WERI-Rb-1 (cell line): ENCODE measurements around the gene PRTG.

Experiments
- DNase-seq: peaks from one replicate; pipeline ENCODE4 v3.0.0-alpha.2; 2020
- H3K27ac ChIP-seq: fragments of 250-450 bp; sonication (Bioruptor Pico); 2 replicates; pipeline ENCODE4 v1.5.1; 2020; ENCODE audit warnings: mild to moderate bottlenecking, moderate library complexity
- H3K27me3 ChIP-seq: fragments of 250-450 bp; sonication (Bioruptor Pico); 2 replicates; pipeline ENCODE4 v1.5.1; 2021; ENCODE audit warnings: mild to moderate bottlenecking, low read depth, moderate library complexity; ENCODE audit not compliant: insufficient read depth, severe bottlenecking
- H3K36me3 ChIP-seq: fragments of 250-450 bp; sonication (Bioruptor Pico); 2 replicates; pipeline ENCODE4 v1.5.1; 2020; ENCODE audit warnings: mild to moderate bottlenecking, moderate library complexity
- H3K4me3 ChIP-seq: 2 replicates; pipeline ENCODE4 v1.5.1; 2011; ENCODE audit warnings: low read depth, mild to moderate bottlenecking, control low read depth, low read length
- H3K9me3 ChIP-seq: fragments of 250-450 bp; sonication (Bioruptor Pico); 2 replicates; pipeline ENCODE4 v1.5.1; 2021; ENCODE audit warnings: mild to moderate bottlenecking, moderate library complexity; ENCODE audit not compliant: severe bottlenecking
- TF ChIP-seq, protein P1 (sequence below): IDR thresholded peaks from 2 replicates; pipeline ENCODE4 v1.5.1; 2011; ENCODE audit warnings: low read depth, mild to moderate bottlenecking, control low read depth, inconsistent platforms, low read length

Gene PRTG

DNA sequence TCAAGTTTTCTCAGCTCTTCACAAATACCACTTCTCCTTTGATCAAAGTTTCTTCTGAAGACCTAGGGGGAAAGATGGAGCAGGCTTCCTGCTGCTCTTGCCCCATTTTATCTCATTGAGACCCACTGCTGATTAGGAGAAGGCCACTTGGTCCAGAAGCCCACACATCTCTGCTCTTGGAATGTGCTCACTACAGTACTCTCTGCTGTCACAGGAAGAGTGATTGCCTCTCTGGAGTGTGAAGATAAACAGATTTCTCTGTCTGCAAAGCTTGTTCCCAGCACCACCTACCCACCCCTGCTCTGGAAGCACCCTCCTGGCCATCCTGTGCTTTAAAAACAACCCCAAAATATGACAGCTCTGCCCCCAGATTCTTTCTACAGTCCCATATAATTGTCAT is 41.3 kb upstream of the PRTG start:
- H3K36me3 ChIP-seq, result no peaks in the 10 kb centered on the region
- no peaks in the 10 kb centered on the region for H3K27me3 ChIP-seq
- H3K9me3 ChIP-seq, result no peaks in the 10 kb centered on the region
- DNase-seq, result no peak
- no peak overlapping the region for H3K27ac ChIP-seq
- no peak overlapping the region for H3K4me3 ChIP-seq
- TF ChIP-seq, protein P1, sequence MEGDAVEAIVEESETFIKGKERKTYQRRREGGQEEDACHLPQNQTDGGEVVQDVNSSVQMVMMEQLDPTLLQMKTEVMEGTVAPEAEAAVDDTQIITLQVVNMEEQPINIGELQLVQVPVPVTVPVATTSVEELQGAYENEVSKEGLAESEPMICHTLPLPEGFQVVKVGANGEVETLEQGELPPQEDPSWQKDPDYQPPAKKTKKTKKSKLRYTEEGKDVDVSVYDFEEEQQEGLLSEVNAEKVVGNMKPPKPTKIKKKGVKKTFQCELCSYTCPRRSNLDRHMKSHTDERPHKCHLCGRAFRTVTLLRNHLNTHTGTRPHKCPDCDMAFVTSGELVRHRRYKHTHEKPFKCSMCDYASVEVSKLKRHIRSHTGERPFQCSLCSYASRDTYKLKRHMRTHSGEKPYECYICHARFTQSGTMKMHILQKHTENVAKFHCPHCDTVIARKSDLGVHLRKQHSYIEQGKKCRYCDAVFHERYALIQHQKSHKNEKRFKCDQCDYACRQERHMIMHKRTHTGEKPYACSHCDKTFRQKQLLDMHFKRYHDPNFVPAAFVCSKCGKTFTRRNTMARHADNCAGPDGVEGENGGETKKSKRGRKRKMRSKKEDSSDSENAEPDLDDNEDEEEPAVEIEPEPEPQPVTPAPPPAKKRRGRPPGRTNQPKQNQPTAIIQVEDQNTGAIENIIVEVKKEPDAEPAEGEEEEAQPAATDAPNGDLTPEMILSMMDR, result no peak

DNA sequence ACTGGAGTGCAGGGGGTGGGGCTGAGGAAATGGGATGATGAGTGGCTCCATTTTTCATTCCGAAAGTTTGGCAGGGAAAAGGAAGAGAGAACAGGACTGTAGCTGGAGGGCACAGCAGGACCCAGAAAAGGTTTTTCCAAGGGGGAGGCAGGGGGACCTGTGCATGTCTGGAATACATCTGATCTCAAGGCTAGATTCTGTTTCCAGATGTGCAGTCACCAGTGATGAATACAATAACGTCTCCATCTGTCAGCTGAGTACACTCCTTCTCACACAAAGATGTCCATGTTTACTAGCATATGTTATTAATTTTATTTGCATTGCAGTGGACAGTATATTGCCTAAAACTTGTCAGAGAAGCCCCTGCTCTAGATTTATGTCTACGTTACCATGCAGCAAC is 39.9 kb upstream of the PRTG start:
- no peak for DNase-seq
- Histone ChIP-seq H3K27ac (no peak overlapping the region), H3K4me3 (no peak overlapping the region), H3K9me3 (no peaks in the 10 kb centered on the region), H3K36me3 (no peaks in the 10 kb centered on the region), H3K27me3 (no peaks in the 10 kb centered on the region)
- TF ChIP-seq, protein P1, result no peak

DNA sequence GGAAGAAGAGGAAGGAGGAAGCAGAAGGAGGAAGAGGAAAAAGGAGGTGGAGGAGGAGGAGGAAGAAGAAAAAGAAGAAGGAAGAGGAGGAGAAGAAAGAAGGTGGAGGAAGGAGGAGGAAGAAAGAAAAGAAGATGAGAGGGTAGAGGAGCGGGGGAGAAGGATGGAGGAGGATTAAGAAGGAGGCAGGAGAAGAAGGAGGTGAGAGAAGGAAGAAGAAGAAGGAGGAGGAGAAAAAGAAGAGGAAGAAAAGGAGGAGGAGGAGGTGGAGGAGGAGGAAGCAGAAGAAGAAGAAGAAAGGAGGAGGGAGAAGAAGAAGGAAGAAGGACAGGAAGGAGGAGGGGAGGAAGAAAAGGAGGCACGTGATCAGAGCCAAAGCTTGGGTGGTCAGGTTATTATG is 37.3 kb upstream of the PRTG start:
- DNase-seq, result no peak
- TF ChIP-seq, protein P1, result no peak
- Histone ChIP-seq H3K27me3 (no peaks in the 10 kb centered on the region), H3K27ac (no peak overlapping the region), H3K36me3 (no peaks in the 10 kb centered on the region), H3K4me3 (no peak overlapping the region), H3K9me3 (no peaks in the 10 kb centered on the region)

DNA sequence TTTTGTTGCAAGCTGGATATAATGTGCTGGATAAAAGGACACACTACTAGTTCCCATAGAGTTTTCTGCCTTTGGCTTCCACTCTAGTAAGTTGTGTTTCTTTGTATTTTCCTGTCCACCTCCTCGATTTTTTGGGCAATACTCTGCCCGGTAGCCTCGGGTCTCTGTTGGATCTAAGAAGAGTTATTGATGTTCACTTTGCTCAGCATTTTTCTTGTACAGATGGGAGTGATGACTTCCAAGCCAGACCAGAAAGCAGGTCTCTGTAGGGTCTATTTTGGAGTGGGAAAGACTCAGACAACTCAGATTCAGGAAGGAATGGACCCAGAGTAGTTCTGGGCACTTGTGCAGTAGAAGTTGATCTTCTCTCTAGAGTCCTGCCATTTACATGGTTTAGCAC is 36.0 kb upstream of the PRTG start:
- TF ChIP-seq, protein P1, result no peak
- H3K9me3 ChIP-seq, result no peaks in the 10 kb centered on the region
- no peak overlapping the region for H3K4me3 ChIP-seq
- H3K27me3 ChIP-seq, result no peaks in the 10 kb centered on the region
- DNase-seq, result no peak
- H3K27ac ChIP-seq, result no peak overlapping the region
- H3K36me3 ChIP-seq, result no peaks in the 10 kb centered on the region

DNA sequence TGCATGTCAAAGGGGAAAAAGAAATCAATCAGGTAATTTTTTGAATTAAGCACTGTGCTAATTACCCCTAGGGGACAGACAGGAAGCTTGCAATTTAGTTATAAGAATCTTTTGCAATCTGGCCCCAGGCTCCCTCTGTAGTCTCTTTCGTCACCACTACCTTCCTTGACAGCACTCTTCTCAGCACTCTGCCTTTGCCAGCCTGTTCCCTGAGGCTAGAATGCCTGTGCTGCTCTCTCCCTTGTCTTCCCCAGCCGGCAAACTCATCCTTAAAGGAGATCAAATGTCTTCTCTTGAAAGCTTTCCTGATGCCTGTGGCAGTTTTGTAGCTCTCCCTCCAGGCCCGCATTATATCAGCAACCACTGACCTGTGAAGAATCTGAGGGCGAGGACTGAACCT is 32.4 kb upstream of the PRTG start:
- Histone ChIP-seq H3K9me3 (no peaks in the 10 kb centered on the region), H3K36me3 (no peaks in the 10 kb centered on the region), H3K4me3 (no peak overlapping the region), H3K27ac (no peak overlapping the region), H3K27me3 (no peaks in the 10 kb centered on the region)
- TF ChIP-seq, protein P1, result no peak
- no peak for DNase-seq

DNA sequence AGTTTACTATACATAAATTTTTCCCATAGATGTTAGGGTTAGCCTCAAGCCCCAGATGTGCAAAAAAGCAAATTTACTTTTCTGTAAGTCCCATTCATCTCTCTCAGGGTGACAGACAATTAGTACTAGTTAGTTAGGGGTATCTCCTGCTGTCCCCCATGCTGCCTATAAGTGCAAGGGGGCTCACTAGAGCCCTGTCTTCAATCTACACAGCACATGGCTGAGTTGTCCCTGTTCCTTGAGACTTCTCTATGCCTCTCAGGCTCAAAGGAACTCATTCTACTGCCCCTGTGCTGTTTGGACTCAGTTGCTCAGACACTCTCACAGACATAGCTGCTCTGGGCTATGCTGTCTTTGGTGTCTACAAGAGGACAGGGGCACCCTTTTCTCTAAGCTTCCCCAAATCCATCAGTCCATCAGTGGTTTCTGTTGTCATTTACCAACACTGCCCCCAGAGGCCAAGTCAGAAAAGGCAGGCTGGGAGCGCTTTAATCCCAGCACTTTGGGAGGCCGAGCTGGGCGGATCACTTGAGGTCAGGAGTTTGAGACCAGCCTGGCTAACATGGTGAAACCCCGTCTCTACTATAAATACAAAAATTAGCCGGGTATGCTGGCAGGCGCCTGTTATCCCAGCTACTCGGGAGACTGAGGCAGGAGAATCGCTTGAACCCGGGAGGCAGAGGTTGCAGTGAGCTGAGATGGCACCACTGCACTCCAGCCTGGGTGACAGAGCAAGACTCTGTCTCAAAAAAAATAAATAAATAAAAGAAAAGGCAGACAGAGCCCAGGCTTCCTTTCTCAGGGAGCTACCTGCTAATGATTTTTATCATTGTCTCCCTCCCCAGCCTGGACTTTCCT is 31.4 kb upstream of the PRTG start:
- no peak overlapping the region for H3K4me3 ChIP-seq
- TF ChIP-seq, protein P1, result peak; percentile 66
- DNase-seq, result peak; percentile 76
- no peaks in the 10 kb centered on the region for H3K27me3 ChIP-seq
- no peak overlapping the region for H3K27ac ChIP-seq
- H3K9me3 ChIP-seq, result no peaks in the 10 kb centered on the region
- H3K36me3 ChIP-seq, result no peaks in the 10 kb centered on the region
